ENCODE results near the gene RERE. TPM values are rescaled to one million over a fixed set of nuclear protein-coding genes. Genes with fewer than 3 reads are reported as not detected.
A peak's percentile ranks its signal among the peaks of the same experiment; 100 is the strongest.

The RERE gene
- 44.0 TPM for polyA plus RNA-seq (2012; ENCODE audit: insufficient read depth, insufficient read length, low read depth)

GRCh38 chr1:8817412-8818324 lies at the start of gene RERE:
TSS of gene RERE (minus strand) at chr1:8817640.
- no peaks in the 10 kb centered on the region for H3K36me3 ChIP-seq
- no peaks in the 10 kb centered on the region for H3K9me3 ChIP-seq
- DNase-seq, result peak; percentile 90
- H3K27me3 ChIP-seq, result no peaks in the 10 kb centered on the region
- no peak for TF ChIP-seq CTCF (IDR thresholded peaks at IDR 0.05; ENCODE audit: low read depth, low read length)
- no peaks in the 10 kb centered on the region for H3K4me1 ChIP-seq
- H3K4me3 ChIP-seq (ENCODE audit: low read depth, low read length), result peak within 1 kb of the TSS; percentile 84

GRCh38 chr1:8866792-8867415 lies 49.5 kb upstream of the RERE start:
- no peak for TF ChIP-seq CTCF (IDR thresholded peaks at IDR 0.05; ENCODE audit: low read depth, low read length)

GRCh38 chr1:8866173-8866791 lies 48.8 kb upstream of the RERE start:
- Histone ChIP-seq H3K9me3 (no peaks in the 10 kb centered on the region), H3K4me3 (ENCODE audit: low read depth, low read length) (no peak overlapping the region), H3K36me3 (peaks cover 97% of the 10 kb centered on the region), H3K27me3 (no peaks in the 10 kb centered on the region), H3K4me1 (no peaks in the 10 kb centered on the region)
- no peak for TF ChIP-seq CTCF (IDR thresholded peaks at IDR 0.05; ENCODE audit: low read depth, low read length)
- DNase-seq, result no peak

More at GRCh38 chr1:8866792-8867415, 49.5 kb upstream of the RERE start:
- Histone ChIP-seq H3K4me1 (no peaks in the 10 kb centered on the region), H3K4me3 (ENCODE audit: low read depth, low read length) (no peak overlapping the region), H3K9me3 (no peaks in the 10 kb centered on the region), H3K36me3 (peaks cover 97% of the 10 kb centered on the region), H3K27me3 (no peaks in the 10 kb centered on the region)
- DNase-seq, result no peak

DNA sequence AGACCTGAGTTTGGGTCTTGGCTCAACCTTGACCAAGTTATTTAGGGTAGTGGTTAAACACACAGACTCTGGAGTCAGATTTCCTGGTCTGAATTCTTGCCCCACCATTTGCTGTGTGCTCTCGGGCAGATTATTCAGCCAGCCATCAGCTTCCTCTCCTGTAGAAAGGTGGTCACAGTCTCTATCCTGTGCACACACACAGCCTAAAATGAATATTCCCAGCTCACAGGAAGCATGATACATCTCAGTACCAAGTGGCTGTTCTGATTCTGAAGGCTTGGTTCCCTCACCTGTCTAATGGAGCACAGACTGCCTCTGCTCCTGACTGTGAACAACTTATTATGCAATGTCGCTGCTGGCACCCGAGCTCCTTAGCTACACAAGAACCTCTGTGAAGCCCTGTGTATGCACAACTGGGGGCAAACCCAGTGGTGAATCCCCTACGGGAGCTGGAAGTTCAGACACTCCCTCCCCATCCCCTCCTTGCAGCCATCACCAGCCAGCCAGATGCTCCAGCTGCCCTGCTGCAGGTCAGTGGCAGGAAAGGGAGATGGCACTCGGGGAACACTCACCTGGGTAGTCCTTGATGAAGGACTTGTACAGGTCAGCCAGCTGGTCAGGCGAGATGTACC lies 47.4 kb upstream of the RERE start:
- Histone ChIP-seq H3K4me3 (ENCODE audit: low read depth, low read length) (no peak overlapping the region), H3K9me3 (no peaks in the 10 kb centered on the region), H3K36me3 (peaks cover 97% of the 10 kb centered on the region), H3K27me3 (no peaks in the 10 kb centered on the region), H3K4me1 (no peaks in the 10 kb centered on the region)
- TF ChIP-seq CTCF (IDR thresholded peaks at IDR 0.05; ENCODE audit: low read depth, low read length), result no peak
- DNase-seq, result no peak

DNA sequence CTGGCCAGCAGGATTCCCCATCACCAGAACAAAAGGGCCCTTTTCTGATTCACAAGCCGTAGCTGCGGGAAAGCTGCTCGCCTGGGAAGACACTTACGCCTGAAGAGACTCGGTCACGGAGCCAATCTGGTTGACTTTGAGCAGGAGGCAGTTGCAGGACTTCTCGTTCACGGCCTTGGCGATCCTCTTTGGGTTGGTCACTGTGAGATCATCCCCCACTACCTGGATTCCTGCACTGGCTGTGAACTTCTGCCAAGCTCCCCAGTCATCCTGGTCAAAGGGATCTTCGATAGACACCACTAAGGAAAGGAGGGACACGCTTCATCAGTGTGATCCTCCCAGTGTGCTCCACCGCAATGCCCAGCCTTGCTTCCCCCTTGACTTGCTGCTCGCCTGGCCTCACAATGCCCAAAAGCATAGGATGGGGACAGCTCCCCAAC lies 46.4 kb upstream of the RERE start:
- Histone ChIP-seq H3K9me3 (no peaks in the 10 kb centered on the region), H3K36me3 (peaks cover 97% of the 10 kb centered on the region), H3K4me3 (ENCODE audit: low read depth, low read length) (no peak overlapping the region), H3K4me1 (no peaks in the 10 kb centered on the region), H3K27me3 (no peaks in the 10 kb centered on the region)
- no peak for TF ChIP-seq CTCF (IDR thresholded peaks at IDR 0.05; ENCODE audit: low read depth, low read length)
- DNase-seq, result no peak
